NOMO-1 (cell line): ENCODE results near the gene LRRC26.
A peak's percentile ranks its signal among the peaks of the same experiment; 100 is the strongest.

Experiments used
- DNase-seq, 2 experiments: peaks; one replicate each; lab custom pipeline; 2025; ENCODE audit not compliant: unreplicated experiment in 2 of 2; lab: John Stamatoyannopoulos, UW

The LRRC26 gene

DNA sequence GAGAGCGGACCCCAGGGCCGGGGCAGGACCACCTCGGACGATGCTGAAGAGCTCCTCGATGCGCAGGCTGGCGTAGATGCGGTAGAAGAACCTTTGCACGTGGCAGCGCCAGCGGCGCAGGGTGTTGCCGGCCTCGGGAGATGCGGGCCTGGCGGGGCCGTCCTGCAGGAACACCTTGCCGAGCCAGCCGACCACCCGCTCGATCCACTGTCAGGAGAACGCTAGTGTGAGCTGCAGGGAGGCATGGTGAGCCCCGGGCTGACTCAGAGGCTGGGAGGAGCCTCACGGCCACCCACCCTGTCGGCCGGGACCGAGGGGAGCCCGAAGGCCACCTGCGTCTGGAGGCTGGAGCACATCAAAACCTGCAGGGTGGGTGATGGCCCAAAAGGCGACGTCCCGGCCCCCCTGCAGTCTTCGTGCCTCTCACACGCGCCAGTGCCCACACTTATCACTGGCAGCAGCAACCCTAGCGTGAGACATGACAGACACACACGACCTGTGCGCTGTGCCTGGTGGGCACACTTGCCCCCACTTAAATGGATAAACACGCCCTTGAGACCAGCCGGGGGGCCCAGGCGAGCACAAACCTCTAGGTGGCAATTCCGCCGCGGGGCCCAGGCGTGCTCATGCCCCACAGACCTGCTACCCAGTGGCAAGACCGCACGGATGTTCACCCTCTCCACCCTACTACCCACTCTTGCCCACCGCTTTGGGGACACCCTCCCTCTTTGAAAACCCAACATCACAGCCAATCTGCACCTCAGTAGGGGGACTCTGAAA, 15.2 kb upstream of the LRRC26 start:
- DNase-seq: no peak

DNA sequence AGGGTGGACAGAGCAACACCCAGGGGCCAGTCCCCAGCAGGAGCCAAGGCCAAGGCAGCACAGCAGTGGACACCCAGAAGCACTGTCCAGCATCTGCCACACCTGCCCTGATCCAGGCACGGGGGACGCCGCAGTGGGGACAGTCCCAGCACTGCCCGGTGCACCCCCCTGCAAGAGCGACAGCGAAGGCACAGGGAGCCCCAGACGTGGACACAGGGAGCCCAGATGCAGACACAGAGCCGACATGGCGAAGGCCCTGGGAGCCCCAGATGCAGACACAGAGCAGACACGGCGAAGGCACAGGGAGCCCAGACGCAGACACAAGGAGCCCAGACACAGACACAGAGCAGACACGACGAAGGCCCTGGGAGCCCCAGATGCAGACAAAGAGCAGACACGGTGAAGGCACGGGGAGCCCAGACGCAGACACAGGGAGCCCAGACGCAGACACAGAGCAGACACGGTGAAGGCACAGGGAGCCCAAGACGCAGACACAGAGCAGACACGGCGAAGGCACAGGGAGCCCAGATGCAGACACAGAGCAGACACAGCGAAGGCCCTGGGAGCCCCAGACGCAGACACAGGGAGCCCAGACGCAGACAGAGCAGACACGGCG, 14.2 kb upstream of the LRRC26 start:
- DNase-seq: no peak

DNA sequence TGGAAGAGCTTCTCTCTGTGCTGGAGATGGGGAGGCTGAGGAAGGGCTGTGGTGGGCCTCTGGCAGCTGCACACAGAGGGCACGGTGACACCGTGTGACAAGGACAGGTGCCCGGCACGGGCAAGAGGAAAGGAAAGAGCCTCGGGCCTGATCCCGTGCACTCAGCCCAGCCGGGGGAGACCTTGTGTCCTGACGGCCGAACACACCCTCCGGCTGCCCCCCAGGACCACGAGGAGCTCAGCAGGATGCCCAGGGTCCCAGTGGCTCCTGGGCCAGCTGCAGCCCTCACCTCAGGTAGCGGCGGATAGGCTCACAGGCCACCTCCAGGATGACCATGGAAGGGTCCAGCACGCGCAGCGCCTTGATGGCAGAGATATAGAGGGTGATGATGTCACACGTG, 13.0 kb upstream of the LRRC26 start:
- no peak for DNase-seq

DNA sequence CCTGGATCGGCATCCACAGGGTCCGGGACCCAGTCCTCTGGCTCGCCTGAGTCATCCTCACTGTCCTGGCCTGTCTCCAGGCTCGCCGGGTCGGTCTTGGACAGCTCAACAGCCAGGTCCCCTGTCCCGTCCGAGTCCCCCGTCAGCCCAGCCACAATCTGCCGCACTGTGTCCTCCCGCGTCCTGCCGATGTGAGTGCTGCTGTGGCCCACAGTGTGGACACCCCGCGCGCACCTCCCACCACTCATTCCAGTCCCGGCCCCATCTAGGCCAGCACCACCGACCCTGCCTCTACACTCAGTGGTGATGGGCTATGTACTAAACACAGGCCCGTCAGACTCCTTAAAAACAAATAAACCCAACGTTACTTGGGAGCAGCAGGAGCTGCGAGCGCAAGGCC, 11.8 kb upstream of the LRRC26 start:
- no peak for DNase-seq

DNA sequence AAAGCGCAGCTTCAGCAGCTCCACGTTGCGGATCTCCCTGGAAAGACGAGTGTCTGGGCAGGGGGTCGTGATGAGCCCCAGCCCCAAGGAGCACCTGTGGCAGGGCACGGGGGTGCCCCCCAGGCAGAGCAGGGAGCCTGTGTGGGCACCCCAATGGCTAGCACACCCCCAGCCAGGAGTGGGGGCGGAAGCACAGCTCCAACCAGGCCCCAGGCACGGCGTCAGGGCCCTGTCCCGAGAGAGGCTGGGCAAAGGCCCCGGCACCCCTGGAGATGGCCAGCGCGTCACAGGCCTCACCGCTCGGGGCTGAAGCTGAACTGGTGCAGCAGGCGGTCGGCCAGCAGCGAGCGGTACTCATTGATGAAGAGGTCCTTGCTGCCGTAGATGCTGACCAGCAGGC, 10.6 kb upstream of the LRRC26 start:
- DNase-seq: no peak

DNA sequence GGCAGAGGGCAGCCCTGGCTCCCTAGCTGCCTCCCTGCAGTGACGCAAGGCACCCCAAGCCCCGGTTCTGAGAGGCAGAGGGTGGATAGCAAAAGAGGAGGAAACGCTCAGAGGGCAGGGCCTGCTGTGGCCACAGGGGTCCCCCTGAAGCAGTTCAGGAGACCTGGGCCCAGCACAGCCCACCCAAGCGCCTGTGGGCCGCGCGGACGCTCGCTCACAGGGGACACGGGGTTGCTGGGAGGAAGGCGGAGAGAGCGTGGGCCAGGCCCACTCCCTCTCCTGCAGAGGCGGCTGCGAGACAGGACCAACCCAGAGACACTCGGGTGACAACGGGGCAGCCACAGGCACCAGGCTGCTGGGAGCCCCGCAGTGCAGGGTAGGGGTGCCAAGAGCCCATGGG, 9.9 kb upstream of the LRRC26 start:
- DNase-seq: no peak

DNA sequence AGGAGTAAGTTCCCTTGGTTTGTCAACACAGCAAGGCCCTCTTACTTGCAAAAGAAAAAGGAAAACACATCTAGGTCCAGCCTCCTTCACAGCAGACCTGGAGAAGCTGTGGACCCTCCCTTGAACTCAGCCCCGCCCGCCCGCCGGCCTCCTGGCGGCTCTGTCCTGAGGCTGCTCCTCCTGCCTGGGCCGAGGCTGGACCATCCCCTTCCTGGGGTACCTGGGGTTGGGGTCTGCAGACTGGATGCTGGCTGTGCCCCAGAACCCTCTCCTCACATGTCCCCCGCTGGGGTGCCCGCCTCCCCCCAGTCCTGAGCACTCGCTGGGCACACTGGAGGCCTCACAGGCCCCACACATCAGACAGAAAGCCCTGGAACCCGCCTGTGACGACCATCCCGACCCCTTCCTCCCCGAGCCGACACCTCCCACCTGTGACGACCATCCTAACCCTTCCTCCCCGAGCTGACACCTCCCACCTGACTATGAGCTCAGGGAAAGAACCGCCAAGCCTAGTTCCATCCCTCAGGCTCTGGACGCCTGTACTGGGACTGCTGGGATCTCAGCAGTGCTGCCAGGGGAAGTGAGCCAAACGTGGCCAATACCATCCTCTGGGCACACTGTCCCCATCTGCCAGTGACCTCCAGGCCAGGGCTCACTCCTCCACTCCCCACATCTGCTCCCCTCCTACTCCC, 9.2 kb upstream of the LRRC26 start:
- DNase-seq: no peak

DNA sequence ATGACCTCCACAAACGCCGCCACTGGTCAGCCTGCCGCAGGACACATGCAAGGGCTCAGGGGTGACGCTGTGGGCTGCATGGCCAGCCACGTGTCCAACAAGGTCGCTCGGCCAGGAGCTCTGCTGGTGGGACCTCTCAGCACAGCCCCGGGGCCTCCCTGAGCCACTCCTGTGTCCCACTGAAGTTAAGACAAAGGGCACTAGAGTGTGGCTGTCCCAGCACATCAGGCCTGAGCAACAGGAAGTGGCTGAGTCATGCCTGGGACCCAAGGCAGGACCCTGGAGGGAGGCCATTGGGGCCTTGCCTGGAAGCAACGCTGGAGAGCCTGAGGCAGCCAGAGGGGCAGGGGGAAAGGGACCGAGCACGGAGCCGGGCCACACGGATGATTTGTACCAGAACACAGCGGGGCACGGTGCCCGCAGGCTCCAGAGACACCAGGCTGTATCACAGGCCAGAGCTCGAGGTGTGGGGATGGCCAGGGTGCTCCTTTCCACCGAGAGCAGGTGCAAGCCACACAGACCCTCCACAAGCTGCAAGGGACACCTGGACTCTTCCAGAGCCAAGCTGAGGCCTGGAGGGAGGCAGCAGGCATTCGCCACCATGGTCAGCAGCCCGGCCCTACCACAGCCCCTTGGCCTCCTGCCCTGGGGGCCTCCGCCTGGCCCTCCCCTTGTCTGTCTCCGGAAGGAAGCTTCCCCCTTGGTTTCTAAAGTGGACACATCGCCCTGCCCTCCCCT, 8.5 kb upstream of the LRRC26 start:
- no peak for DNase-seq

DNA sequence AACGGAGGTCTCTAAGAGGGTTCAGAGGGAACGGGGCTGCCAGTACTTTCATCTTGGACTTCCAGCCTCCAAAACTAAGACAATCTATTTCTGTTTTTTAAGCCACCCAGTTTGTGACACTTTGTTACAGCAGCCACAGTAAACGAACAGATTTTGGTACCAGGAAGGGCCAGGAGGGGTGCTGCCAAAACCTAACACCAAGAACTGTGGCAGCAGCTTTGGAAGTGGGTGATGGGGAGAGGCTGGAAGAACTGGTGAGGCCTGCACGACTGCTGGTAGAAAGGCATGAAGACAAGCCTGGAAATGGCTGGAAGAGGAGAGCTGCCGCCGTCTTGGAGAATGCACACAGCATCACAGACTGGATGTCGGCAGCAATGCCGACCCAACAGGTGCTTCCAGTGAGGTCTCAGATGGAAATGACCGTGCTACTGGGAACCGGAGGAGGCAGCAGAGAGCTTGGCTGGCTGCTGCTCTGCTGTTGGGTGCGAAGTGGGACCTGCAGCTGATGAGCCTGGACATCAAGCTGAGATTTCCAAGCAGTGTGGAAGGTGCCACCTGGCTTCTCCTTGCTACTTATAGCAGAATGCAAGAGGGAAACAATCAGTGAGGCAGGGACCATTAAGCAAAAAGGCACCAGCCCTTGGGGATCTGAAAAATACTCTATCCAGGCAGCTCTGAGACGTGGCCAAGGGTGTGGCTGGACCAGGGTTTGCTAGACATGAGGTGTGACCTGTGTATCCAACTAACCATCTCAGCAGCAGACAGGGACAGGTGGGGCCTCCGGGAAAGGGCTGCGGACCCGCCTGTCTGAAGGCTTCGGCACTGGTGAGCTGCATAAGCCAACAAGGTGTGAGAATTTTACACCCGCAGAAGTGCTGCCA, 6.7 kb upstream of the LRRC26 start:
- DNase-seq: peak; percentile 29 to 37

DNA sequence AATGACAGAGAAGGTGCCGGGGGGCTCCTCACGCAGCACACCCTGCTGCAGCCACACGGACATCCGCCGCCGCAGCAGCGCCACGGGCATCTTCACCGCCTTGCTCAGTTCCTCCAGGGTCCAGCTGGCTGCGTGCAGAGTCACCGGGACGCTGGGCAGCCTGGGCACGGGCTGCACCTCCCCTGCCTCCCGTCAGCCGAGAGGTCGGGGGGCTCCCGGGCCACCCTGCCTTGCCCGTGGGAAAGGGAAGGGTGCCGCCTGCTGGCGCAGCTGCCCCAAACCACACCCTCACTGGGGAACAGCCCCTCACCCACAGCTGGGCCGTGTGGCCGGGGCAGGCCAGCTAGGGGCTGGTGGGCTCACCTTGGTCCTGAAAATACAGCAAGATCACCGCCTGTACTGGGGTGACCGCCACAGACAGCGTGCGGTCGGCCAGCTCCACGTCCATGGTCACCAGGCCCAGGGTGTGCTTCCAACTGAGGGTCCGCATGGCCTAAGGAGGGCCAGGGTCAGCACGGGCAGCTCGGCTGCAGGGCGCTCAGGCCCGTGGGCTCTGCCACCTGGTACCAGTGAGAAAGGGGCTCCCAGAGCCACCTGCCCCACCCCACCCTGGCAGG, 5.6 kb upstream of the LRRC26 start:
- no peak for DNase-seq

DNA sequence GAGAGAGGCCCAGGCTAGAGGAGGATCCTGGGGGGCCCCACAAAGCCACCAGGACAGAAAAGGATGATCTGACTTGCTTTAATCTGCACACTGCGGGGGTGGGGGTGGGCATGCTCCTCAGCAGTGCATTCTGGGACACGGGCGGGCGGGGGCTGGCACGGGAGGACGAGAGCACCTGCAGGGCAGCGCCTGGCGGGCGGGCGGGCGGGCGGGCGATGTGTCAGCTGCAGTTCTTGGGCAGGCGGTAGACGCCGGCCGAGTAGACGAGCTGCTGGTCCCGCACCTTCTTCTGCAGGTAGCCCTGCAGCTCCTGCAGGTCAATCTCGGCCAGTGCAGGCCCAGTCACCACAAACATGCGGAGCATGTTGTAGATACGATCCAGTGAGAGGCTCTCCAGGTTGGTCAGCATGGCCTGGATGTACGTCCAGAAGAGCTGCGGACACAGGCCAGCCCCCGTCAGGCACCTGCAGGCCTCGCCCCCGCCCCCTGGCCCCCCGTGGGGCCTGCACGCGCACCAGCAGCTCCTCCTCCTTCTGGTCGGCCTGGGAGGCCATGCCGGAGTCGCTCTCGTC, 5.0 kb upstream of the LRRC26 start:
- no peak for DNase-seq

DNA sequence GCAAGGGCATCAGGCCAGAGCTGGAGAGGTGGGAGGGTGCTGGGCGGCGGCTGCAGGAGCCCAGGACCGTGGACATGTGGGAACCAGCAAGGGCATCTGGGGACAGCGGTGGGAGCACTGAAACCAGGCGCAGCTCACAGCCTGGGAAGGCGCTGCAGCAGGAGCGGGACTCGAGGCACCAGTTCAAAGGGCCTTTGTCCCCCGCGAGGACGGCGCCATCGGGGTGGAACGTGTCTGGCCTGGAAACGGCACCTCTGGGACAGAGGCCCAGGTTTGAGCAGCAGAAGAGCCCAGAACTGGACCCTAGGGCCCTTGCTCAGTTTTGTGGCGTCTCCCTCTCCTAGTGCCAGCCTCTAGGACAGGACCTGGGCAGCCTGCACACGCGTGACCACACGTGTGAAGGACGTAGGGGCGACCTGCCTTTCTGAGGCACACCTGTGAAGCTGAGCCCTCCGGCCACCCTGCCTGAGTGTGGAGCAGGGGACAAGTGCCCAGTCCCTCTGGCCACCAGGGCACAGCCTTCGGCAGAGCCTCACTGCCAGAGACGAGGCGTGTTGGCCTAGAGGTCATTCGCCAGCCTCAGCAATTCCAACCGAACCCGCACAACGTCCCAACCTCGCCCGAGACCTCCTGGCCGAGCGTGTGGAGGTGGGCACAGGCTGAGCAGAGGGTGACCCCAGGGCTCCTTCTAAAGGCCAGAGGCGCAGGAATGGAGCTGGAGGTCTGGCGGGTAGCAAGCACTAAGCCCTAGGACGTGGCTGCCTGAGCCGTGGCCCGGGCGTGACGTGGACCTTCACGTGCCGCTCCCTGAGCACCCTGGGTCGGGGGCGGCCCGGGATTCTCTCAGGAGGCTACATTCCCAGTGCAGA, 4.2 kb upstream of the LRRC26 start:
- DNase-seq: no peak

DNA sequence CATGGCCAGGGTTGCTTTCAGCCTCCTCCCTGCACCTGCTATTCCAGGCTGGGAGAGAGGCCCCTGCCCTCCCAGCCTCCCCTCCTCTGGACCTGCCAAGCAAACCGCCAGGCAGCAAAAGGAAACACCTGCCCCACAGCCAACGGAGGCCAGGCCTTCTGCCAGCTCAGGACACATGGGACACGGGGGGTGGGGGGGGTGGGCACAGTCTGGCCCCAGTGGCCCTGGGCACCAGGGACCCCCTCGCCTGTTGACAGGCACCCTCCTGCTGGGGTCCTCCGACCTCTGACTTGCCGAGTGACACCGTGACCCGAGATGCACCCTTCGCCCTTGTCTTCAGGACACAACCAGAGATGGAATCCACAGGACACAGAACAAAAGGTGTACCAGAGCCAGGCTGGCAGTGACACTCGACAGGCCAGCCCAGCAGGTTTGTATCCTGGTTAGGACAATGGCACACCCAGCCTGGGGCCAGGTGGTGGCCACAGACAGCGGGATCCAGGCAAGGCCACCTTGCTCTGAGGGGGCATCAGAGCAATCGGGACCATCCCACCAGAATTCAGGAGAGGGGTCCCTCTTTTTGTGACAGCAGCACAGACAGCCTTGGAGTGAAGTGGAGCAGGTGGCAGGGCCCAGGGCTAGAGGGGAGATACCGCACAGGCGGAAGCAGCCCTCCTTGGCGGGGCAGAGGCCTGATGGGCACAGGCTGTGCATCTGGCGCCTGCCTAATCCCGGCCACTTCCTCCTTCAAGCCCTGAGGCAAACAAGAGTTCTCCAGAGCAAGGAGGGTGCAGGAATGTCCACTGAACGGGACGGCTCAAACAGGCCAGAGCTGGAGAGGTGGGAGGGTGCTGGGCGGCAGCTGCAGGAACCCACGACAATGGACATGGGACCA, 3.3 kb upstream of the LRRC26 start:
- DNase-seq: no peak

DNA sequence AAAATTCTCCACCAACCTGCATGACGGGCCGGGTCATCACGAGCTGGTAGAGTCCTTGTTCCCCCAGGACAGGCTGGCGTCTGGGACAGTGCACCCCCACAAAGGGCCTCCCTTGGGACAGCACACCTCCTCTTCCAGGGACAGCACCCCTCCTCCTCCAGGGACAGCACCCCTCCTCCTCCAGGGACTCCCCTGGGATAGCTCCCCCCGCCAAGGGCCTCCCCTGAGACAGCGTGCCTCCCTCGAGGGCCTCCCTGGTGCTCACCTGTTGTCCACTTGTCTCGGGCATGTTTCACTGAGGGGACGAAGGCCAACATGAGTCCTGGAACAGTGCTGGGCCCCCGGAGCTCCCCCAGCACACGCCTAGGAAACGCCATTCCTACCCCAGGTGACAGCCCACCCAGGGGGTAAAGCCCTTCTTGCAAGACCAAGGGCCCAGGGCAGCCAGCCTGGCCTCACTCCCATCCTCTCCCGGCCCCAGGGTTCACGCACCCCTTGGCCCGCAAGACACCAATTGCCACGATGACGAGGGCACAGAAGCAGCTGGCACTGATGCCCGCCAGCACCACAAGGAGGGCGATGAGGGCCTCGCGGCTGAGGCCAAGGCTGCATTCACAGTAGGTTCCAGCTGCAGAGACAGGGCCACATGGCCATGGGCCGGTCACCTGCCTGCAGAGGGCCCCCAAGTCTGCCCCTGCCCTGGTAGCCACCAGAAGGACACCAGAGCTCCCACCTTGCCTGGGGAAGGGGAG, 1.5 kb upstream of the LRRC26 start:
- no peak for DNase-seq

DNA sequence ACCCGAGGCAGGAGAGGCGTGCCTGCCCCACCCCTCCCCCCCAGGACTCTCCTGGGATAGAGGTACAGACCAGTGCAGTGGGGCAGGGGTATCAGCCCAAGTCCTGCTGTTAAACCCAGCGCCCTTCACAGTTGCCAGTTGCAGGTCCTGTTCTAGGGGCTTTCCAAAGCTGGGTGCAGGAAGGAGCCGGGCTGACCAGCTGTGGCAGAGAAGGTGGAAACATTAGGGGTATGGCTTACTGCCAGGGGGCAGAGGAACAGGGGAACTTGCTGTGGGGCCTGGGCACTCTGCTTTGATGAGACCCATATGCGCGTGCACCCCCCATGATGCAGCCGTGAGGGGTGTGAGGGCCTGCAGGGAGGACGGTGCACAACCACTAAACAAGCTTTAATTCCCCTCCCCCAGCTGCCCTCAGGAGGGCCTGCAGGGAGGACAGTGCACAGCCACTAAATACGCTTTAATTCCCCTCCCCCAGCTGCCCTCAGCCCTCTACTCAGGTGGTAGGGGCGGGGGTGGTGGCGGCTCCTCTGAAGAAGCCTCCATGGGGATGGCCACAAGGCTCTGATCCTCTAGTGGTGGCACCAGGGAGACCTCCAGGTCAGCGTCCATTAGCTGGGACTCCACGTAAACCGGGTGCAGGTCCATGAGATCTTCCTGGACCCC, 766 bp upstream of the LRRC26 start:
- DNase-seq: no peak
